OCI-LY3 (cell line): ENCODE results near the gene LAT.
"Not testable (repeated sequence)": the region's sequence is repeated elsewhere in the genome, so short reads cannot be mapped to it uniquely, and the experiment has no call there.

Experiments used
- H2AFZ ChIP-seq: fragments of 200-600, 300-600 bp; shearing (Covaris generic); 2 replicates; pipeline ENCODE4 v1.6.0; 2014; ENCODE audit warnings: antibody characterized with exemption, low read depth, low read length
- H3K27ac ChIP-seq: fragments of 200-600, 300-600 bp; sonication (generic); 2 replicates; pipeline ENCODE4 v1.5.1; 2014; ENCODE audit warnings: mild to moderate bottlenecking, low read length, moderate library complexity, mixed read lengths
- H3K27me3 ChIP-seq: fragments of 200-600, 300-600 bp; sonication (generic); 2 replicates; pipeline ENCODE4 v1.6.1; 2014; ENCODE audit warnings: low read depth, low read length, mixed read lengths
- H3K36me3 ChIP-seq: fragments of 200-600, 300-600 bp; sonication (generic); replicated peaks from 2 replicates; pipeline ENCODE3; 2014; ENCODE audit warnings: low read depth, low read length, mixed read lengths
- H3K4me1 ChIP-seq: fragments of 300-600, 200-600 bp; sonication (generic); 2 replicates; pipeline ENCODE4 v1.6.1; 2014; ENCODE audit warnings: low read length, mixed read lengths
- H3K4me2 ChIP-seq: fragments of 200-600, 300-600 bp; sonication (generic); 2 replicates; pipeline ENCODE4 v1.6.1; 2014; ENCODE audit warnings: low read length, mixed read lengths
- H3K4me3 ChIP-seq: fragments of 300-600, 200-600 bp; sonication (generic); 2 replicates; pipeline ENCODE4 v1.5.1; 2014; ENCODE audit warnings: antibody characterized with exemption, mild to moderate bottlenecking, low read length, moderate library complexity
- H3K79me2 ChIP-seq: fragments of 300-600, 200-600 bp; shearing (Covaris generic); 2 replicates; pipeline ENCODE4 v1.6.1; 2014; ENCODE audit warnings: mild to moderate bottlenecking, low read length, mixed read lengths
- H3K9ac ChIP-seq: fragments of 300-600, 200-600 bp; shearing (Covaris generic); 2 replicates; pipeline ENCODE4 v1.6.0; 2014; ENCODE audit warnings: mild to moderate bottlenecking, low read length, moderate library complexity
- H3K9me3 ChIP-seq: fragments of 200-600, 300-600 bp; shearing (Covaris generic); 2 replicates; pipeline ENCODE4 v1.6.1; 2014; ENCODE audit warnings: low read length, mixed read lengths; ENCODE audit not compliant: insufficient read depth
- H4K20me1 ChIP-seq: fragments of 200-600, 300-600 bp; sonication (generic); 2 replicates; pipeline ENCODE4 v1.6.1; 2016; ENCODE audit warnings: low read length, mixed read lengths; ENCODE audit not compliant: insufficient read depth
- CTCF ChIP-seq: fragments of 200-600, 300-600 bp; sonication (generic); IDR thresholded peaks from 2 replicates; pipeline ENCODE4 v1.5.1; 2014; ENCODE audit warnings: antibody characterized with exemption, low read length, low read depth
- EZH2phosphoT487 ChIP-seq: fragments of 200-600 bp; shearing (Covaris generic); IDR thresholded peaks from 2 replicates; pipeline ENCODE4 v1.6.1; 2018; ENCODE audit warnings: antibody characterized with exemption, mixed run types, low read depth

LAT gene

GRCh38 chr16:29000019-29000418 is 15.2 kb downstream of the LAT start:
- no peak overlapping the region for H3K4me3 ChIP-seq
- H3K79me2 ChIP-seq, result no peaks in the 10 kb centered on the region
- no peaks in the 10 kb centered on the region for H3K27me3 ChIP-seq
- no peak overlapping the region for H3K4me2 ChIP-seq
- TF ChIP-seq EZH2phosphoT487 (no peak), CTCF (no peak)
- peaks cover 2% of the 10 kb centered on the region; the same call in 1 of the 2 replicates for H3K4me1 ChIP-seq
- H3K27ac ChIP-seq, result no peak overlapping the region
- H3K36me3 ChIP-seq, result no peaks in the 10 kb centered on the region
- no peak overlapping the region for H3K9ac ChIP-seq
- no peak overlapping the region for H2AFZ ChIP-seq
- H4K20me1 ChIP-seq, result no peaks in the 10 kb centered on the region
- H3K9me3 ChIP-seq, result no peaks in the 10 kb centered on the region

- not testable (repeated sequence) for H3K4me3 ChIP-seq, H3K79me2 ChIP-seq, H3K4me2 ChIP-seq, H3K36me3 ChIP-seq, H3K27me3 ChIP-seq, H4K20me1 ChIP-seq, H3K27ac ChIP-seq, H3K9ac ChIP-seq, H3K4me1 ChIP-seq, H2AFZ ChIP-seq, H3K9me3 ChIP-seq
Measured at GRCh38 chr16:29004496-29005139, 19.8 kb downstream of the LAT start.

GRCh38 chr16:29007730-29008593 is 23.1 kb downstream of the LAT start:
- no peak overlapping the region for H3K9ac ChIP-seq
- H3K79me2 ChIP-seq, result no peaks in the 10 kb centered on the region
- no peaks in the 10 kb centered on the region for H4K20me1 ChIP-seq
- H3K36me3 ChIP-seq, result no peaks in the 10 kb centered on the region
- TF ChIP-seq CTCF, result no peak
- TF ChIP-seq EZH2phosphoT487, result no peak
- no peak overlapping the region for H3K4me3 ChIP-seq
- no peaks in the 10 kb centered on the region for H3K9me3 ChIP-seq
- no peaks in the 10 kb centered on the region for H3K27me3 ChIP-seq
- no peaks in the 10 kb centered on the region for H3K4me1 ChIP-seq
- H3K4me2 ChIP-seq, result no peak overlapping the region
- H3K27ac ChIP-seq, result no peak overlapping the region
- H2AFZ ChIP-seq, result no peak overlapping the region

- Histone ChIP-seq H3K27ac (no peak overlapping the region), H3K4me2 (no peak overlapping the region), H3K9me3 (no peaks in the 10 kb centered on the region), H3K36me3 (no peaks in the 10 kb centered on the region), H3K79me2 (no peaks in the 10 kb centered on the region), H3K4me1 (0 out of 2 replicates have a peak, but pooled peaks cover under 1% of the 10 kb centered on the region), H3K27me3 (no peaks in the 10 kb centered on the region), H3K9ac (no peak overlapping the region), H3K4me3 (no peak overlapping the region), H2AFZ (no peak overlapping the region), H4K20me1 (no peaks in the 10 kb centered on the region)
- TF ChIP-seq EZH2phosphoT487 (no peak), CTCF (no peak)
Measured at GRCh38 chr16:29009050-29009837, 24.4 kb downstream of the LAT start.
